HG02938 (cell line): ENCODE data around the gene GREB1L.
"Not testable (repeated sequence)": the region's sequence is repeated elsewhere in the genome, so short reads cannot be mapped to it uniquely, and the experiment has no call there.

Experiments
- ATAC-seq: cut with Tn5 transposase; IDR thresholded peaks from one replicate; pipeline ENCODE4 v1.9.1; 2021; ENCODE audit warnings: mild to moderate bottlenecking, moderate library complexity; ENCODE audit not compliant: unreplicated experiment

The GREB1L gene

DNA sequence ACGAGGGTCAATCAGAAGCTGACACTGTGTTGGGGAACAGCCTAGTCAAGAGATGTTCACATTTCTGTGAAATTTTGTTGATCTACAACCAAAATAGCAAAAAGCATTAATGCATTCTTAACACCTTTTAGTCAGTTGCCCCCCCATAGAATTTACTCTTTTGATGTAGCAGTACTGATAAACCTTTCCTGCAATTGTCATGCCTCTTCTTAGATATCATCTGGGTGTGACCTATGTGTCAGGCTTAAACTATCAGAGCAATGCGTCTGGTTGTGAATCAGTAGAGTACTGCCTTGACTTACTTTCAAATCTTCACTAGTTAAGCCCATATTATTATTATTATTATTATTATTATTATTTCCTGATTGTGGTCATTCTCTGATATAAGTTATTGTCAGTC is 61.9 kb downstream of the GREB1L start:
- ATAC-seq, result no peak

GRCh38 chr18:21305621-21306020 is 63.6 kb downstream of the GREB1L start:
- ATAC-seq, result no peak

GRCh38 chr18:21306368-21306767 is 64.3 kb downstream of the GREB1L start:
- no peak for ATAC-seq

- no peak for ATAC-seq
Observed at GRCh38 chr18:21307578-21307977, 65.5 kb downstream of the GREB1L start.

DNA sequence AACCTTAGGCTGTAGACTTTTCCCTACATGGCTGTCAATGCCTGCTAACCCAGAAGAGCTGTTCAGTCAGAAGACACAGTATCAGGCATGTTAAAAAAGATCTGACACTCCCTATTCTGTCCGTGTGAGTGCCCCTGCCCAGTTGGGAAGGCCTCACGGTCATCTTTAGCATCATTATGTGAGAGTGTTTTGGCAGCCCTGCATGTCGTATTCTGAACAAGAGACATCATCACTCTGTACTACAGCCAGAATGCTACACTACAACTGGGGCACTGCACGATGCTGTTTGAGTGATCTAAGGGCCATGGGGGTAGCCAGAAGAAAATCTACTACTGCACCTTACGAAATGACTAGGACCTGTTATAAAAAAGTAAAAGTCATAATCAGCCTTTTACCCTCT is 67.2 kb downstream of the GREB1L start:
- ATAC-seq, result no peak

DNA sequence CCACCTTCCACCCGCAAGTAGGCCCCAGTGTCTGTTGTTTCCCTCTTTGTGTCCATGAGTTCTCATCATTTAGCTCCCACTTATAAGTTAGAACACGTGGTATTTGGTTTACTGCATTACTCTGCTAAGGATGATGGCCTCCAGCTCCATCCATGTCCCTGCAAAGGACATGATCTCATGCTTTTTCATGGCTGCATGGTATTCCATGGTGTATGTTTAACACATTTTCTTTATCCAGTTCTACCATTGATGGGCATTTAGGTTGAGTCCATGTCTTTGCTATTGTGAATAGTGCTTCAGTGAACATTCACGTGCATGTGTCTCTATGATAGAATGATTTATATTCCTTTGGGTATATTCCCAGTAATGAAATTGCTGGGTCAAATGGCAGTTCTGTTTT is 69.9 kb downstream of the GREB1L start:
- ATAC-seq, result not testable (repeated sequence)

- no peak for ATAC-seq
Observed at GRCh38 chr18:21313576-21313975, 71.5 kb downstream of the GREB1L start.

DNA sequence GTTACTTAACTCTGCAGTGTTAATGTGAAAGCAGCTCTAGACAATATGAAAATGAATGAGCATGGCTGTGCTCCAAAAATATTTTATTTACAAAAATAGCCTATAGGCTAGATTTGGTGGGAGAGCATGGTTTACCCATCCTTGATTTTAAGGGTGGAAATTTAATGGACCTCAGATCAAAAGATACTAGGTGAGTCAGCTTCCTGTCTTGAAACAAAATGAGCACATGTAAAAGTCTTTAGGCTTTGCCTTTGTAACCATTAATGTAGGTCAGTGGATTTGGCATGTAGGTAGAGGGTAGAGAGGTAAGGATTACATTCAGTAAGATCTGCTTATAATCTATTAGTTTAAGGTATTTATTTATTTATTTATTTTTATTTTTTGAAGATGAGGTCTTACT is 72.7 kb downstream of the GREB1L start:
- no peak for ATAC-seq

DNA sequence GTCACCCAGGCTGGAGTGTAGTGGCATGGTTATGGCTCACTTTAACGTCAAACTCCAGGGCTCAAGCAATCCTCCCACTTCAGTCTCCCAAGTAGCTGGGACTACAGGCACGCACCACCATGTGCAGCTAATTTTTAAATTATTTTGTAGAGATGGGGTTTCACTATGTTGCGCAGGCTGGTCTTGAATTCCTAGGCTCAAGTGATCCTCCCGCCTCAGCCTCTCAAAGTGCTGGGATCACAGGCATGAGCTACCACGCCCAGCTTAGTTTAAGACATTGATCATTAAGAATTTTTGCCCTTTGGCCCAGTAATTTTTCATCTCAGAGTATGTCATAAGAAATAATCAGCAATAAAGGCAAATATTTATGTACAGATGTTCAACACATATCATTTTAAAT is 73.1 kb downstream of the GREB1L start:
- not testable (repeated sequence) for ATAC-seq

DNA sequence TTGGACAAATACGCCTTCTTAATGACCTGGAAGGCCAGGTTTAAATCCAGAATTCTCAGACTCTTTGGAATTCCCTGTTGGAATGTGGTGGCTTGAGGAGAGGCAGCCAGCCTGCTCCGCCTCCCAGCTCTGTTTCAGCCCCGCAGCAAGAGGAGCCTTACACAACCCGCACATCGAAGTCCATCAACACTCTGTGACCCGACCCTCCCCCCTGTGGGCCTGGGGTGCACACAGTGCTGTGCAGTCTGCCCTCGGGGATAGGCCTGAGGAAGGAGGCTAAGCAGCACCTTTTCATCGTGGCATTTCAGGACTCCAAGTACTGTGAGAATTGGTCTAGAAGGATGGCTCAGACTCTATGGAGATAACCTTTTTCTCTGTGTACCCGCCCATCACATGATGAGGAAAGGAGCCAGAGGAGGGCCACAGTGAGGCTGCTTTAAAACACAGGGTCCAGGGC is 73.7 kb downstream of the GREB1L start:
- ATAC-seq, result no peak

- no peak for ATAC-seq
Observed at GRCh38 chr18:21316296-21316695, 74.3 kb downstream of the GREB1L start.

DNA sequence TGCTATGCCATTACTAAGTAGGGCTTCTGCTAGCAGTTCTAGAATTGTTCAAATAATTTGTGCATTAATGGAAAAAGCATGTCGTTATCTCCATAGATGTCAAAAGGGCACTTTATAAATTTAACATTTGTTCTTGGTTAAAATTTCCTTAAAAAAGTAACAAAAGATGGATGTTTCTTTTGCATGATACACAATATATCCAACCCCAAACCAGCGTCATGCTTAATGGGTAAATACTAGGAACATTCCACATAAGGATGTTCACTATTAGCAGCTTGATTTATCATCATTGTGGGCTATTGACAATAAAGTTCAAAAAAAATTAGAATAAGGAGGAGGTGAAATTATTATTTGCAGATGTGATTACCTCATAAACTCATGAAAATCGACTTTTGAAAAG is 79.7 kb downstream of the GREB1L start:
- ATAC-seq, result no peak

- ATAC-seq, result no peak
Observed at GRCh38 chr18:21327101-21327500, 85.1 kb downstream of the GREB1L start.

- ATAC-seq, result no peak
Observed at GRCh38 chr18:21330122-21330701, 88.2 kb downstream of the GREB1L start.

GRCh38 chr18:21331065-21331464 is 89.0 kb downstream of the GREB1L start:
- ATAC-seq, result no peak

DNA sequence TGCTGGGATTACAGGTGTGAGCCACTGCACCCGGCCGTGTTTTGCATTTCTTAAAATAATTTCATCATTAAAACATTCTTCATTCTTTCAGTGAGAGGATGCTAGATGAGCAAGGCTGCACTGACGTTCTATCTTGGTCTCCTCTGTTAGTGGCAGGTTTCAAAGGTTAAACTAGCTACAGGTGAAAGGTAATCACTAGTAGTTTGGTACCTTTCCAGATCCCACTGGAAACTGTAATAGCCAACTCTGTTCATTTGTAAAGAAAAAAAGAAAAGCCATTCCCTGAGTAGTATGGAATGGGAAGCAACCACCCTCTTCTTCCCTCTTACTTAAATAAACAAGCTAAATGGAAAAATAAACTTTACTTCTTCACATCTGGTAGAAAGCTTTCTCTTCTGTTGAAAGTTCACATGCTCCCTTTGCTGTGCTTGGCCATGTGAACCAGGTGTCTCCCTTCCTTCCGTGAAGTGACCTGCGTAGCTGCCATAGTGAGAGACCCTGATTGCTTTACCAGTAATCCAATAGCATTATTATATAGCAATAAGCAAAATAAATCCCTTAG is 94.0 kb downstream of the GREB1L start:
- ATAC-seq, result no peak

- ATAC-seq, result no peak
Observed at GRCh38 chr18:21336846-21337245, 94.8 kb downstream of the GREB1L start.

DNA sequence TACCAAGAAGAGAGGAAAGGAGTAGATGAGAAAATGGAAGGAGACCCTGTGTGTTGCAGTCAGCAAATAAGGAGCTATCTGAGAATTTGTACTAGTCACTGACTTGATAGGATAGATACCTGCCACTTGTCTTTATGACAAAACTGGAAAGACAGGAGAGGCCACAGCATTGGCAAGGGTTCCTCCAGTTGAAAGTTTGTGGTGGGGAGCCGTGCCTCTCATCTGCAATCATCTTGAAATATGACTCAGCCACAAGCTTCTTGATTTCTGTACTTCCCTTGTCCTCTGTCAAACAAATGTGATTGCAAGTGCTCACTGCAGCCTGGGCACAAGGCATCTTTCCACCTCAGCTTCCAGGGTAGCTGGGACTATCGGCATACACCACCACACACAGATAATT is 99.1 kb downstream of the GREB1L start:
- ATAC-seq, result no peak

- ATAC-seq, result no peak
Observed at GRCh38 chr18:21342372-21342771, 100.3 kb downstream of the GREB1L start.

GRCh38 chr18:21344860-21345259 is 102.8 kb downstream of the GREB1L start:
- no peak for ATAC-seq

GRCh38 chr18:21345840-21346239 is 103.8 kb downstream of the GREB1L start:
- ATAC-seq, result no peak

DNA sequence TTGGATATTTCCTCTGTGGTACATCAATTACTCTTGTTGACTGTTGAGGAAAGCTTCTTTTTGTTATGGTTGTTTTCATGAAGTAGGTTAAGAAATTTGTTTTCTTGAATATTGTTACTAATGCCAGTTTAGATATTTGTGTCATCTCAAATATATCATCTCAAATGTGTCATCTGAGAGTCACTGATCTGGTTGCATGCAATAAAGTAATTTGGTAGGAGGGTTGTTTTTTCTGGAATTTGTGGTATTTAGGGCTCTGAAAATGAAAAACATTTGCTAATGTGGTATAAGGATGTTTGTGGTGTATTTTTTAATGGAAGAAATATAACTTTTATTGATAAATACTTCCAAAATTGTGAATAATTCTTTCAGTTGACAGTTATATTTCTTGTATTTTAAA is 117.7 kb downstream of the GREB1L start:
- no peak for ATAC-seq

GRCh38 chr18:21361307-21361880 is 119.4 kb downstream of the GREB1L start:
- ATAC-seq, result no peak
